ENCODE measurements around the gene DOCK4. TPM values are rescaled to one million over a fixed set of nuclear protein-coding genes. Genes with fewer than 3 reads are reported as not detected.

The DOCK4 gene
- total RNA-seq, 4 donors from 2014 or later = 14.0 to 48.1 (median 30.9) TPM

GRCh38 chr7:111900283-111900682, 305.9 kb downstream of the DOCK4 start:
- no peaks in the 10 kb centered on the region for H3K27me3 ChIP-seq
- no peaks in the 10 kb centered on the region for H3K4me1 ChIP-seq
- intact Hi-C loops (cut with DNase I) = no loop called here
- H3K36me3 ChIP-seq = no peaks in the 10 kb centered on the region
- DNase-seq = no peak
- no peaks in the 10 kb centered on the region for H3K9me3 ChIP-seq
- H3K4me3 ChIP-seq (replicated peaks in 1 of 3) = no peak overlapping the region
- H3K27ac ChIP-seq = no peak overlapping the region
- WGBS, 2 donors = 92 to 93% methylated on average over 7 of the region's 7 CpGs
- TF ChIP-seq CTCF (IDR thresholded peaks at IDR 0.05) = no peak
- TF ChIP-seq POLR2A (IDR thresholded peaks at IDR 0.05) = no peak

GRCh38 chr7:111895049-111895448, 311.1 kb downstream of the DOCK4 start:
- TF ChIP-seq POLR2A (IDR thresholded peaks at IDR 0.05) (no peak), CTCF (IDR thresholded peaks at IDR 0.05) (no peak)
- no peaks in the 10 kb centered on the region for H3K36me3 ChIP-seq
- no peaks in the 10 kb centered on the region for H3K27me3 ChIP-seq
- WGBS, 2 donors = 89 to 93% methylated on average over 2 of the region's 2 CpGs
- no peak overlapping the region for H3K27ac ChIP-seq
- H3K4me1 ChIP-seq = no peaks in the 10 kb centered on the region
- DNase-seq = no peak
- H3K4me3 ChIP-seq (replicated peaks in 1 of 3) = no peak overlapping the region
- intact Hi-C loops (cut with DNase I) = no loop called here
- no peaks in the 10 kb centered on the region for H3K9me3 ChIP-seq

- no peaks in the 10 kb centered on the region for H3K36me3 ChIP-seq
- 96 to 100% methylated on average over 1 of the region's 1 CpG for WGBS, 2 donors
- intact Hi-C loops (cut with DNase I) = no loop called here
Measured at GRCh38 chr7:111894518-111894917, 311.7 kb downstream of the DOCK4 start.

GRCh38 chr7:111893190-111893589, 313.0 kb downstream of the DOCK4 start:
- intact Hi-C loops (cut with DNase I) = no loop called here
- no peak for TF ChIP-seq POLR2A (IDR thresholded peaks at IDR 0.05)
- no peak for TF ChIP-seq CTCF (IDR thresholded peaks at IDR 0.05)
- 93 to 94% methylated on average over 5 of the region's 5 CpGs for WGBS, 2 donors

More at GRCh38 chr7:111894518-111894917, 311.7 kb downstream of the DOCK4 start:
- Histone ChIP-seq H3K4me3 (replicated peaks in 1 of 3) (no peak overlapping the region), H3K27me3 (no peaks in the 10 kb centered on the region), H3K4me1 (no peaks in the 10 kb centered on the region), H3K27ac (no peak overlapping the region), H3K9me3 (no peaks in the 10 kb centered on the region)
- TF ChIP-seq CTCF (IDR thresholded peaks at IDR 0.05) (no peak), POLR2A (IDR thresholded peaks at IDR 0.05) (no peak)
- DNase-seq = no peak

GRCh38 chr7:111892588-111892987, 313.6 kb downstream of the DOCK4 start:
- Histone ChIP-seq H3K27ac (no peak overlapping the region), H3K27me3 (no peaks in the 10 kb centered on the region), H3K4me1 (no peaks in the 10 kb centered on the region), H3K9me3 (no peaks in the 10 kb centered on the region), H3K4me3 (replicated peaks in 1 of 3) (no peak overlapping the region), H3K36me3 (no peaks in the 10 kb centered on the region)
- WGBS, 2 donors = 82 to 85% methylated on average over 3 of the region's 3 CpGs
- no peak for DNase-seq
- intact Hi-C loops (cut with DNase I) = no loop called here
- TF ChIP-seq CTCF (IDR thresholded peaks at IDR 0.05) (no peak), POLR2A (IDR thresholded peaks at IDR 0.05) (no peak)

More at GRCh38 chr7:111893190-111893589, 313.0 kb downstream of the DOCK4 start:
- Histone ChIP-seq H3K27ac (no peak overlapping the region), H3K4me3 (replicated peaks in 1 of 3) (no peak overlapping the region), H3K36me3 (no peaks in the 10 kb centered on the region), H3K9me3 (no peaks in the 10 kb centered on the region), H3K4me1 (no peaks in the 10 kb centered on the region), H3K27me3 (no peaks in the 10 kb centered on the region)
- DNase-seq = no peak

Data from thyroid gland (tissue), 4 donors.